Hepatocyte (in vitro differentiated cells): Measurements from ENCODE around the gene KLHL17. TPM values are rescaled to one million over a fixed set of nuclear protein-coding genes. Genes with fewer than 3 reads are reported as not detected.

Source experiments
- DNase-seq: peaks from one replicate; pipeline ENCODE4 v3.0.0-alpha.2; 2016; ENCODE audit warnings: low spot score
- H2AFZ ChIP-seq: fragments of 200-600 bp; sonication (generic); 2 replicates; pipeline ENCODE4 v1.6.0; 2016; ENCODE audit warnings: antibody characterized with exemption, mild to moderate bottlenecking
- H3K27ac ChIP-seq: fragments of 200-600 bp; sonication (generic); 2 replicates; pipeline ENCODE4 v1.5.1; 2016; ENCODE audit warnings: mild to moderate bottlenecking
- H3K27me3 ChIP-seq: fragments of 200-600 bp; sonication (generic); 2 replicates; pipeline ENCODE4 v1.6.1; 2016
- H3K36me3 ChIP-seq: fragments of 200-600 bp; sonication (generic); replicated peaks from 2 replicates; pipeline ENCODE4 v1.5.1; 2016; ENCODE audit warnings: low read depth; ENCODE audit not compliant: insufficient read depth
- H3K4me1 ChIP-seq: fragments of 200-600 bp; sonication (generic); 2 replicates; pipeline ENCODE4 v1.5.1; 2016; ENCODE audit warnings: mild to moderate bottlenecking, moderate library complexity; ENCODE audit not compliant: insufficient read depth
- H3K4me2 ChIP-seq: fragments of 200-600 bp; sonication (generic); 2 replicates; pipeline ENCODE4 v1.6.0; 2016
- H3K4me3 ChIP-seq: fragments of 200-600 bp; sonication (generic); 2 replicates; pipeline ENCODE4 v1.5.1; 2016; ENCODE audit warnings: mild to moderate bottlenecking
- H3K79me2 ChIP-seq: fragments of 200-600 bp; sonication (generic); 2 replicates; pipeline ENCODE4 v1.6.0; 2017; ENCODE audit warnings: mild to moderate bottlenecking
- H3K9me2 ChIP-seq: fragments of 200-600 bp; sonication (generic); replicated peaks from 2 replicates; pipeline ENCODE4 v1.6.0; 2017; ENCODE audit warnings: mild to moderate bottlenecking; ENCODE audit not compliant: insufficient read depth
- H3K9me3 ChIP-seq: fragments of 200-600 bp; sonication (generic); 2 replicates; pipeline ENCODE4 v1.5.1; 2016; ENCODE audit warnings: low read depth, mild to moderate bottlenecking
- H4K20me1 ChIP-seq: fragments of 200-600 bp; sonication (generic); 2 replicates; pipeline ENCODE4 v1.6.0; 2016; ENCODE audit warnings: mild to moderate bottlenecking; ENCODE audit not compliant: insufficient read depth, poor library complexity, severe bottlenecking
- CTCF ChIP-seq: fragments of 200-600 bp; sonication (generic); IDR thresholded peaks from 2 replicates; pipeline ENCODE4 v1.5.1; 2016; ENCODE audit warnings: antibody characterized with exemption, mild to moderate bottlenecking; ENCODE audit not compliant: poor library complexity
- EZH2 ChIP-seq: fragments of 200-600 bp; sonication (generic); IDR thresholded peaks from 2 replicates; pipeline ENCODE4 v1.6.1; 2016; ENCODE audit warnings: antibody characterized with exemption, mild to moderate bottlenecking, borderline replicate concordance
- EZH2phosphoT487 ChIP-seq: fragments of 200-600 bp; sonication (generic); IDR thresholded peaks from one replicate; pipeline ENCODE4 v1.6.1; 2018; ENCODE audit warnings: antibody characterized with exemption, mild to moderate bottlenecking, low read depth, moderate library complexity; ENCODE audit not compliant: unreplicated experiment, severe bottlenecking
- WGBS: methylation state at CpG from one replicate; pipeline ENCODE4 v1.1.6; 2016; ENCODE audit warnings: low lambda C conversion rate; ENCODE audit errors: missing lambda C conversion rate; 5-methylcytosine and 5-hydroxymethylcytosine counted together
- polyA plus RNA-seq: library from polyadenylated mRNA; unstranded; fragments of >200 nt; fragmentation: Nextera tagmentation; extraction: Ambion mirVana; gene quantifications from 2 replicates; pipeline ENCODE4 v1.2.1, GENCODE V29; 2016
- total RNA-seq: library from RNA; depleted of rRNA; stranded (reverse); fragments of >200 nt; gene quantifications from 2 replicates; pipeline ENCODE4 v1.2.3, GENCODE V29; 2014

The KLHL17 gene
- total and polyA plus RNA-seq, 2 experiments from 2014 or later = 13.8 to 25.0 TPM

- peak within 1 kb of the TSS; percentile 47 for H2AFZ ChIP-seq
These were observed 39.5 kb downstream of the KLHL17 start, which contains the start of gene HES4 for GRCh38 chr1:999725-1000356. HES4 (minus strand) TSS chr1:1000097; CDS start chr1:999973, 124 bp downstream.

GRCh38 chr1:1000357-1001056 lies 40.1 kb downstream of the KLHL17 start:
- Histone ChIP-seq H3K27ac (peak overlapping the region; percentile 99), H3K9me2 (no peaks in the 10 kb centered on the region), H3K79me2 (peaks cover 16% of the 10 kb centered on the region), H2AFZ (peak overlapping the region; percentile 47), H3K36me3 (no peaks in the 10 kb centered on the region), H3K27me3 (peaks cover 16% of the 10 kb centered on the region), H3K4me2 (peak overlapping the region; percentile 95), H4K20me1 (no peaks in the 10 kb centered on the region), H3K4me1 (peaks cover 24% of the 10 kb centered on the region), H3K9me3 (no peaks in the 10 kb centered on the region), H3K4me3 (peak overlapping the region; percentile 71)
- no peak for TF ChIP-seq CTCF
- TF ChIP-seq EZH2phosphoT487 = no peak
- no peak for TF ChIP-seq EZH2
- WGBS = 2% methylated on average over 50 of the region's 75 CpGs
- peak; percentile 93 for DNase-seq

More at GRCh38 chr1:999725-1000356, 39.5 kb downstream of the KLHL17 start, which contains the start of gene HES4:
- Histone ChIP-seq H3K79me2 (peaks cover 16% of the 10 kb centered on the region), H3K27me3 (peaks cover 16% of the 10 kb centered on the region), H3K4me2 (peak within 1 kb of the TSS; percentile 95), H3K9me2 (no peaks in the 10 kb centered on the region), H4K20me1 (no peaks in the 10 kb centered on the region), H3K4me1 (peaks cover 17% of the 10 kb centered on the region), H3K9me3 (no peaks in the 10 kb centered on the region), H3K4me3 (peak within 1 kb of the TSS; percentile 73), H3K36me3 (no peaks in the 10 kb centered on the region), H3K27ac (peak within 1 kb of the TSS; percentile 99)
- 2% methylated on average over 56 of the region's 95 CpGs for WGBS
- TF ChIP-seq EZH2phosphoT487 (no peak), EZH2 (no peak), CTCF (no peak)
- DNase-seq = peak; percentile 97

- H3K9me3 ChIP-seq = no peaks in the 10 kb centered on the region
- H2AFZ ChIP-seq = peak overlapping the region; percentile 78
- DNase-seq = peak; percentile 48
- no peaks in the 10 kb centered on the region for H3K9me2 ChIP-seq
- peaks cover 31% of the 10 kb centered on the region for H3K4me1 ChIP-seq
- H3K4me3 ChIP-seq = peak overlapping the region; percentile 66
- H3K27ac ChIP-seq = peak overlapping the region; percentile 99
- H3K27me3 ChIP-seq = peaks cover 16% of the 10 kb centered on the region
- H3K79me2 ChIP-seq = peaks cover 16% of the 10 kb centered on the region
- peak overlapping the region; percentile 95 for H3K4me2 ChIP-seq
- no peaks in the 10 kb centered on the region for H4K20me1 ChIP-seq
- TF ChIP-seq EZH2phosphoT487 (no peak), CTCF (no peak), EZH2 (no peak)
- no peaks in the 10 kb centered on the region for H3K36me3 ChIP-seq
- WGBS = 13% methylated on average over 23 of the region's 58 CpGs
These were observed 40.8 kb downstream of the KLHL17 start for GRCh38 chr1:1001057-1001783.
